Skeletal muscle tissue (tissue), 4 donors: ENCODE data around the gene FAM43B. TPM values are rescaled to one million over a fixed set of nuclear protein-coding genes. Genes with fewer than 3 reads are reported as not detected.
A peak's percentile ranks its signal among the peaks of the same experiment; 100 is the strongest.
"Not testable (repeated sequence)": the region's sequence is repeated elsewhere in the genome, so short reads cannot be mapped to it uniquely, and the experiment has no call there.

ENCODE experiments used
- H3K27ac ChIP-seq: one replicate; pipeline ENCODE4 v1.7.0; 2013; ENCODE audit warnings: mild to moderate bottlenecking, low read depth, low read length, inconsistent platforms
- H3K27me3 ChIP-seq, 3 donors: one replicate each; pipeline ENCODE4 v1.7.0; 2013; ENCODE audit warnings: low read length in 3 of 3; ENCODE audit not compliant: control insufficient read depth in 3 of 3, insufficient read depth in 3 of 3
- H3K36me3 ChIP-seq, 3 donors: one replicate each; pipeline ENCODE4 v1.7.0; 2013; ENCODE audit warnings: low read length in 3 of 3; ENCODE audit not compliant: control insufficient read depth in 3 of 3, insufficient read depth in 3 of 3
- H3K4me1 ChIP-seq, 3 donors: one replicate each; pipeline ENCODE4 v1.7.0; 2013; ENCODE audit warnings: low read length in 3 of 3, mild to moderate bottlenecking in 3 of 3; ENCODE audit not compliant: control insufficient read depth in 3 of 3, insufficient read depth in 3 of 3
- H3K4me3 ChIP-seq, 3 donors: one replicate each; pipeline ENCODE4 v1.7.0; 2013; ENCODE audit warnings: low read length in 3 of 3
- H3K9ac ChIP-seq, 3 donors: one replicate each; pipeline ENCODE4 v1.7.0; 2013; ENCODE audit warnings: low read length in 3 of 3, mild to moderate bottlenecking in 3 of 3, moderate library complexity in 2 of 3, low read depth in 1 of 3
- H3K9me3 ChIP-seq, 3 donors: one replicate each; pipeline ENCODE4 v1.7.0; 2013; ENCODE audit warnings: low read length in 3 of 3; ENCODE audit not compliant: control insufficient read depth in 3 of 3
- total RNA-seq: library from RNA; depleted of rRNA; stranded (reverse); fragments of >200 nt; gene quantifications from one replicate; pipeline ENCODE4 v1.2.3, GENCODE V29; 2014
- donor health status: Osteomylitis.

FAM43B gene
- total RNA-seq, result 0.52 TPM

DNA sequence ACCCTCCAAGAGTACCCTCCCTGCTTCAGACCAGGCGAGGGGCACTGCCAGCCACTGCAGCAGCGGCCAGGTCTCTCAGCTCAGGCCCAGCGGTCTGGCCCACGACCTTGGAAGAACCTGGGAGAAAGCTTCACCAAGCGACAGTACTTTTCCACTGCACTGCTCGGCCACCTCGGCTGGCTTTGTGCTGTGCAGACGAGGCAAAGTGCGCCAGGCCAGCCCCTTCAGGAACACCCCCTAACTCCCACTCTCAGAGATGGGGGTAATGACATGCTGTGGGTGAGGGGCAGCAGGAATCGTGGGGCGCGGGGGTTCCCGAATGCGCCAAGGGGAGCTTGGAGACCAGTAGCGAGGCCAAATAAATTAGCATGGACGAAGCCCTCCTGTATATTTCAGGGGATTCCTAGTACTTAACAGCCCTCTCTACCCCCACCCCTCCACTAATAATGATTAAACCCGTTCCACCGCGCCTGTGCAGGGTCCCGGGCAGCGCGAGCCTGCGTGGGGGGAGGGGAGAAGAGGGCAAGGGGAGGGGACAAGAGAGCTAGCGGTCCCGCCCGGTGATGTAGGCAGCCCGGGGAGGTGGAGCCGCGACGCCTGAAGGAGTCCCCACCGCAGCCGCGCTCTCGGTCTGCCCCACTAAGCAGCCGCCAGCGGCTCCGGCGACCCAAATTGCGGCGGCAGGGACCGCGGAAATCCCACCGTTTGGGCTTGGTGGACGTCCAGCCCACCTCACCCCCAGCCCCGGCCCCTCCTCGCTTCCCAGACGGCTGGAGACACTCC is at the start of gene FAM43B:
FAM43B (plus strand) TSS at position 629 of the 783 bp plus-strand sequence. CDS start 401 bp downstream, outside the sequence.
- peaks cover 26 to 64% (median 40%) of the 10 kb centered on the region in 3 donors for H3K27me3 ChIP-seq
- no peaks in the 10 kb centered on the region for H3K36me3 ChIP-seq
- H3K27ac ChIP-seq, result peak within 1 kb of the TSS; percentile 13
- H3K4me1 ChIP-seq, result peaks cover 17 to 26% (median 22%) of the 10 kb centered on the region in 3 donors
- H3K9me3 ChIP-seq, result no peaks in the 10 kb centered on the region
- peak within 1 kb of the TSS; percentile 4 to 45 (median 14) for H3K9ac ChIP-seq
- H3K4me3 ChIP-seq, result peak within 1 kb of the TSS; percentile 46 to 54 (median 54)

DNA sequence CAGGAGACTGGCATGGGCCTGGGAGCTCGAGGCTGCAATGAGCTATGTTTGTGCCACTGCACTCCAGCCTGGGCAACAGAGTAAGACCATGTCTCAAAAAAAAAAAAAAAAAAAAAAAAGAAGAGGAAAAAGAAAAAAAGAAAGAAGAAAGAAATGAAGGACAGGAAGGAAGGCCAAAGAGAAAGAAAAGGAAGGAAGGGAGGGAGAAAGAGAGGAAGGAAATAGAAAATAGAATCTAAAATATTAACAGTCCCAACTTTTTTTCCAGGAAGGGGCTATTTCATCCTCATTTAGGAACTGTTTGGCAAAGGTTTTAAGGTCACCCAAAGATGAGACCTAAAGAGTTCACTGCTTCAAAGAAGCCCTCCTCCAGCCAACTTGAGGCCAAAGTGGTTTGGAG is 46.9 kb upstream of the FAM43B start:
- H3K27ac ChIP-seq, result no peak overlapping the region
- H3K9ac ChIP-seq, result no peak overlapping the region
- no peaks in the 10 kb centered on the region for H3K27me3 ChIP-seq
- H3K4me3 ChIP-seq, result no peak overlapping the region
- peaks cover 18 to 31% (median 31%) of the 10 kb centered on the region in 3 donors for H3K36me3 ChIP-seq
- H3K4me1 ChIP-seq, result peaks cover 17 to 38% (median 33%) of the 10 kb centered on the region in 3 donors
- no peaks in the 10 kb centered on the region for H3K9me3 ChIP-seq

- H3K27ac ChIP-seq, result peak overlapping the region; percentile 87
Observed at GRCh38 chr1:20507248-20507563, 45.2 kb upstream of the FAM43B start.

GRCh38 chr1:20507564-20508410 is 44.6 kb upstream of the FAM43B start, which contains the start of gene MUL1:
Gene MUL1, minus strand, starts transcription at chr1:20508151. Its CDS starts 127 bp downstream, at chr1:20508024.
- Histone ChIP-seq H3K9ac (peak within 1 kb of the TSS; percentile 92 to 93 (median 93)), H3K9me3 (no peaks in the 10 kb centered on the region), H3K4me1 (peaks cover 17 to 38% (median 33%) of the 10 kb centered on the region in 3 donors), H3K36me3 (peaks cover 0 to 14% (median 11%) of the 10 kb centered on the region in 3 donors), H3K4me3 (peak within 1 kb of the TSS; percentile 97 to 100 (median 98)), H3K27me3 (peaks cover 3 to 8% (median 7%) of the 10 kb centered on the region in 3 donors), H3K27ac (peak within 1 kb of the TSS; percentile 87)

More at GRCh38 chr1:20507248-20507563, 45.2 kb upstream of the FAM43B start:
- Histone ChIP-seq H3K36me3 (peaks cover under 1 to 14% (median 14%) of the 10 kb centered on the region in 3 donors), H3K9ac (peak overlapping the region; percentile 92 to 93 (median 93)), H3K4me3 (peak overlapping the region; percentile 97 to 100 (median 98)), H3K27me3 (peaks cover 3 to 7% (median 6%) of the 10 kb centered on the region in 3 donors), H3K4me1 (peaks cover 17 to 38% (median 33%) of the 10 kb centered on the region in 3 donors), H3K9me3 (no peaks in the 10 kb centered on the region)

DNA sequence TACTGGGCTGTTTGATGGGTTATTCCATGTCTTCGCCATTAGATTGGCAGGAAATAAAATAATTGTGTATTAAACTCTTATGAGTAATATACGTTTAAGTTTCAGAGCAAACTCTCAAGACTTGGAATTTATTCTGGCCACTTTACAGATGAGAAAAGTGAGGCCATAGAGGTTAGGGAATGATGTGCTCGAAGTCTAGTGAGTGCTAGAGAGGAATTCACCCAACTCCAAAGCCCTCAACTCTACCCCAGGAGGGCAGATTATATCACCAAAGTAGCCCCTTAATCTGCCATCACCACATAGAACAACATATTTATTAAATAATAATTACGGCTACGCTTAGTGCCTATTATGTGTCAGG is 44.0 kb upstream of the FAM43B start:
- H3K27ac ChIP-seq, result peak overlapping the region; percentile 87
- peak overlapping the region; percentile 92 to 93 (median 93) for H3K9ac ChIP-seq
- no peaks in the 10 kb centered on the region for H3K9me3 ChIP-seq
- H3K4me1 ChIP-seq, result peaks cover 17 to 38% (median 33%) of the 10 kb centered on the region in 3 donors
- H3K27me3 ChIP-seq, result peaks cover 3 to 8% (median 7%) of the 10 kb centered on the region in 3 donors
- H3K4me3 ChIP-seq, result peak overlapping the region; percentile 97 to 100 (median 98)
- peaks cover 0 to 9% (median 8%) of the 10 kb centered on the region in 3 donors for H3K36me3 ChIP-seq

DNA sequence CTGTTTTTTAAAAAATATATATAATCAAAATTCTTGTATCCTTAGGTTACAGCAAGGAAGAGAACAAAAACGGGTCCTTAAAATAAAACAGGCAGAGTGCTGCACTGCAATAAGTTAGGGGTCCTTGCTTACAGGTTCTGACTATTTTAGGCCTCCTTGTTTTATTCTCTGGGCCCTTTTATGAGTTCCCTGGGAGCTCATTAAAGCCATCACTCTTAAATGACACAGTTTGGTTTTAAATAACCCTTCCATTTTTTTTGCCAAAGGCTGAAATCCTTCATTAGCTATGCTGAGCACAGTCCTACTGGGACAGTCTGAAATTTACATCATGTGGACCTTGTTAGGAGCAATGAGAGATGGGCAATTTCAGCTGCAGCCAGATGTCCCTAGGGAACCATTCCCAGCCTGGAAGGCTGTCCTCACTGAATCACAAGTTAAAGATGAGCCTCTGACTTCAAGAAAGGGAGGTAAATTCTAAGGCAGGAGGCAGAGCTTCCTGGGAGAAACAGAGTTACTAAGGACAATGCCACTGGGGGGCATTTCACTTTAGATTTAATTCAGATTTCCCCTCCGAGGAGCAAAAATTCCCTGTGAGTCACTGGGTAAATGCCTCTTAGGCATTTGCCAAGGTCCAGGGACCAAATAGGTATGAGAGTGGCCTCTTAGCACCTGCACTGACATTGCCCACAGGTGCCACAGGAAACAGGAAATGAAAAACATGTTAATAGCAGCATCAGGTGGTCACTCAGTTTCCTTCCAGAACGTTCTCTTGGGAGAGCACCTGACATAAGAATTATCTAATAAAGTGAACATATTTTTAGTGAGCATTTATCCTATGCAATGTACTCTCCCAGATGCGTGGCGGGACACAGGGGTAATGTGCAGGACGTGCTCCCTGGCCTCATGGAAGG is 40.6 kb upstream of the FAM43B start:
- peaks cover 6 to 12% (median 6%) of the 10 kb centered on the region in 3 donors for H3K4me1 ChIP-seq
- no peak overlapping the region for H3K4me3 ChIP-seq
- no peak overlapping the region for H3K9ac ChIP-seq
- no peaks in the 10 kb centered on the region for H3K9me3 ChIP-seq
- H3K36me3 ChIP-seq, result no peaks in the 10 kb centered on the region
- no peak overlapping the region for H3K27ac ChIP-seq
- peaks cover 3 to 8% (median 7%) of the 10 kb centered on the region in 3 donors for H3K27me3 ChIP-seq

- H3K36me3 ChIP-seq, H3K9ac ChIP-seq, H3K9me3 ChIP-seq, H3K27me3 ChIP-seq, H3K4me3 ChIP-seq, H3K27ac ChIP-seq, H3K4me1 ChIP-seq: not testable (repeated sequence)
Observed at GRCh38 chr1:20519609-20520262, 32.6 kb upstream of the FAM43B start.

DNA sequence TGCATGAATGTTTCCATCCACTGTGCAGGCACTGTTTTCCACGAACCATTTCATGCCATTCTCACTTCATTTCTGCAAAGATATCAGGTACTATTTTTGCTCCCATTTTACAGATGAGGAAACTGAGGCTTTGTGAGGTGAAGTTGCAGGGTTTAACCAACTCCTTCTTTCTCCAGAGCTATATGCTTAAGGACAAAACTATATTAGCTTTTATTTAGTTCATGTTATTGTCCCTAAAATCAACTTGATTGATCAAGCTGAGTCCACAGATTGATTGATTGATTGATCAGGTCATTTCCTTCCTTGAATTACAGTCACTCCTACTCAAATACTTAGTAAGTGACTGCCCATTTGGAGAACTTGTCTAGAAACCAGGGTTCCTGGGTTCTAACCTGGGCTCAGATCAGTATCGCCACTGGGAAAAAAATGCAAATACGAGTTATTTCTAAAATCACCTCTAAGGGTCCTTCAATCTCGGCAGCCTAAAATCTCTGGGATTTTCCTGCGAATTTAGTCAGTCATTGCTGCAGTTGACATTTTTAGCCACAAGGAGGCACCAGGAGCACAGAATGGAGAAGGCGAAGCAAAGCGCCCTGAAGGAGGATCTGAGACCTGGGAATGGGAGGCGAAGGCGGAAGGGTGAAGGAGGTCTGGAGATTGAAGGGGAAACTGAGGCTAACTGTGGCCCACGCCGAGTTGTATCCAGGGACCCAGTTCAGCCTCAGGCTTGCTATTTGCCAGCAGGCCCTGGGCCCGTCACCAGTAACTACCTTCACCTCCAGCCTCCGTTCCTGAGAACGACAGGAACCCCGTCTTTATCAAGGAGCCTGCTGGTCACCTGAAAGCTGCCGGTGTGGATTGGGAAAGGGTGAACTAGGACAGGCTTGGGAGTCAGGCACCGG is 30.2 kb upstream of the FAM43B start:
- peaks cover 0 to 4% (median 3%) of the 10 kb centered on the region in 3 donors for H3K4me1 ChIP-seq
- H3K9ac ChIP-seq, result peak overlapping the region in 1 of 3 donors; percentile 32
- H3K9me3 ChIP-seq, result no peaks in the 10 kb centered on the region
- H3K27ac ChIP-seq, result no peak overlapping the region
- no peaks in the 10 kb centered on the region for H3K36me3 ChIP-seq
- peak overlapping the region in 1 of 3 donors; percentile 40 for H3K4me3 ChIP-seq
- H3K27me3 ChIP-seq, result peaks cover 0 to 4% (median 2%) of the 10 kb centered on the region in 3 donors
